GM23338 (cell line): Measurements from ENCODE around the gene CDC42BPB. TPM values are rescaled to one million over a fixed set of nuclear protein-coding genes. Genes with fewer than 3 reads are reported as not detected.

Experiments
- ATAC-seq: fragments of 200-7000 bp; cut with Tn5 transposase; 3 replicates; pipeline ENCODE4 v1.9.1; 2020
- DNase-seq: peaks from one replicate; pipeline ENCODE4 v3.0.0-alpha.2; 2015; ENCODE audit warnings: low spot score
- H2AFZ ChIP-seq: fragments of 200-600 bp; sonication (generic); 2 replicates; pipeline ENCODE4 v1.8.0; 2016; ENCODE audit warnings: antibody characterized with exemption, mild to moderate bottlenecking, moderate library complexity
- H3F3A ChIP-seq: fragments of 200-600 bp; sonication (generic); replicated peaks from 2 replicates; pipeline ENCODE4 v1.8.0; 2017; ENCODE audit warnings: antibody characterized with exemption, mixed run types, low read depth
- H3K27ac ChIP-seq: fragments of 200-600 bp; sonication (generic); 2 replicates; pipeline ENCODE4 v1.6.1; 2016; ENCODE audit warnings: low read depth
- H3K27me3 ChIP-seq: fragments of 200-600 bp; sonication (generic); 2 replicates; pipeline ENCODE4 v1.8.0; 2016; ENCODE audit warnings: mild to moderate bottlenecking, mixed run types, moderate library complexity; ENCODE audit not compliant: insufficient read depth
- H3K36me3 ChIP-seq: fragments of 200-600 bp; sonication (generic); 2 replicates; pipeline ENCODE4 v1.8.0; 2016; ENCODE audit warnings: mild to moderate bottlenecking; ENCODE audit not compliant: insufficient read depth
- H3K4me1 ChIP-seq: fragments of 200-600 bp; sonication (generic); 2 replicates; pipeline ENCODE4 v1.8.0; 2016; ENCODE audit warnings: mild to moderate bottlenecking, moderate library complexity; ENCODE audit not compliant: insufficient read depth
- H3K4me2 ChIP-seq: fragments of 200-600 bp; sonication (generic); 2 replicates; pipeline ENCODE4 v1.7.1; 2017; ENCODE audit warnings: mixed run types
- H3K4me3 ChIP-seq: fragments of 200-600 bp; sonication (generic); 2 replicates; pipeline ENCODE4 v1.6.1; 2016; ENCODE audit warnings: mixed run types
- H3K79me2 ChIP-seq: fragments of 200-600 bp; sonication (generic); replicated peaks from 2 replicates; pipeline ENCODE4 v1.8.0; 2017; ENCODE audit warnings: mild to moderate bottlenecking; ENCODE audit not compliant: insufficient read depth
- H3K9me2 ChIP-seq: fragments of 200-600 bp; sonication (generic); 2 replicates; pipeline ENCODE4 v1.8.0; 2017; ENCODE audit not compliant: insufficient read depth
- H4K20me1 ChIP-seq: fragments of 200-600 bp; sonication (generic); replicated peaks from 2 replicates; pipeline ENCODE4 v1.8.0; 2017; ENCODE audit warnings: mild to moderate bottlenecking; ENCODE audit not compliant: insufficient read depth
- H3K27ac Mint-ChIP-seq: 2 replicates; pipeline ENCODE4 v1.8.0; 2020; ENCODE audit warnings: inconsistent platforms, mild to moderate bottlenecking, moderate library complexity, mixed read lengths
- H3K27me3 Mint-ChIP-seq: 3 replicates; pipeline ENCODE4 v1.8.0; 2022; ENCODE audit warnings: low read depth, mild to moderate bottlenecking, moderate library complexity, mixed read lengths, inconsistent platforms; ENCODE audit not compliant: insufficient read depth, poor library complexity
- H3K36me3 Mint-ChIP-seq: 3 replicates; pipeline ENCODE4 v1.8.0; 2021; ENCODE audit warnings: low read depth, mild to moderate bottlenecking, inconsistent platforms, moderate library complexity, mixed read lengths
- H3K4me1 Mint-ChIP-seq: 3 replicates; pipeline ENCODE4 v1.8.0; 2020; ENCODE audit warnings: mild to moderate bottlenecking, inconsistent platforms, mixed read lengths
- H3K4me3 Mint-ChIP-seq: 3 replicates; pipeline ENCODE4 v1.8.0; 2021; ENCODE audit warnings: moderate library complexity, mild to moderate bottlenecking, inconsistent platforms, mixed read lengths
- H3K9me3 Mint-ChIP-seq: 3 replicates; pipeline ENCODE4 v1.8.0; 2020; ENCODE audit warnings: moderate library complexity, mild to moderate bottlenecking, inconsistent platforms, mixed read lengths
- CREB1 ChIP-seq: fragments of 250-450 bp; sonication (Bioruptor Pico); IDR thresholded peaks from 2 replicates; pipeline ENCODE4 v1.5.0; 2020; ENCODE audit warnings: low read depth, mild to moderate bottlenecking, moderate library complexity
- EZH2phosphoT487 ChIP-seq: fragments of 200-600 bp; sonication (generic); IDR thresholded peaks from one replicate; pipeline ENCODE4 v1.8.1; 2018; ENCODE audit warnings: antibody characterized with exemption; ENCODE audit not compliant: unreplicated experiment
- JUNB ChIP-seq: IDR thresholded peaks from one replicate; pipeline ENCODE4 v1.6.1; 2016; ENCODE audit warnings: antibody characterized with exemption; ENCODE audit not compliant: unreplicated experiment
- NANOG ChIP-seq: IDR thresholded peaks from 2 replicates; pipeline ENCODE4 v1.6.1; 2016; ENCODE audit warnings: antibody characterized with exemption, borderline replicate concordance
- POLR2AphosphoS5 ChIP-seq: IDR thresholded peaks from 2 replicates; pipeline ENCODE4 v1.6.1; 2016; ENCODE audit warnings: antibody characterized with exemption, low read depth
- STAT1 ChIP-seq: IDR thresholded peaks from one replicate; pipeline ENCODE4 v1.6.1; 2016; ENCODE audit warnings: antibody characterized with exemption; ENCODE audit not compliant: unreplicated experiment
- ZNF114 ChIP-seq: fragments of 250-450 bp; sonication (Bioruptor Pico); IDR thresholded peaks from 2 replicates; pipeline ENCODE4 v1.5.0; 2020; ENCODE audit warnings: mild to moderate bottlenecking, moderate library complexity
- ZNF331 ChIP-seq: fragments of 250-450 bp; sonication (Bioruptor Pico); IDR thresholded peaks from 2 replicates; pipeline ENCODE4 v1.5.0; 2020; ENCODE audit warnings: low read depth, mild to moderate bottlenecking, moderate library complexity
- polyA plus RNA-seq: library from polyadenylated mRNA; unstranded; fragments of >200 nt; fragmentation: Nextera tagmentation; extraction: Ambion mirVana; gene quantifications from 2 replicates; pipeline ENCODE4 v1.2.1, GENCODE V29; 2016
- total RNA-seq: library from RNA; depleted of rRNA; stranded (reverse); fragments of >200 nt; shearing (Covaris generic); gene quantifications from 2 replicates; pipeline ENCODE4 v1.2.3, GENCODE V29; 2014
- TF ChIP-seq, protein P1 (sequence below): IDR thresholded peaks from one replicate; pipeline ENCODE4 v1.6.1; 2018; ENCODE audit warnings: antibody characterized with exemption; ENCODE audit not compliant: unreplicated experiment
- TF ChIP-seq, protein P2 (sequence below), 2 experiments: fragments of 200-600 bp in 1 of 2; sonication (generic) in 1 of 2; conservative IDR thresholded peaks; 2 replicates each; pipeline versions ENCODE4 v1.5.1 to v1.6.1; 2016 to 2017; ENCODE audit warnings: antibody characterized with exemption in 2 of 2, low read depth in 2 of 2, mild to moderate bottlenecking in 2 of 2, moderate library complexity in 1 of 2
- TF ChIP-seq, protein P3 (sequence below): IDR thresholded peaks from 2 replicates; pipeline ENCODE4 v1.6.1; 2016; ENCODE audit warnings: antibody characterized with exemption

CDC42BPB gene
- total and polyA plus RNA-seq, 2 experiments from 2014 or later = 12.3 to 127 TPM

DNA sequence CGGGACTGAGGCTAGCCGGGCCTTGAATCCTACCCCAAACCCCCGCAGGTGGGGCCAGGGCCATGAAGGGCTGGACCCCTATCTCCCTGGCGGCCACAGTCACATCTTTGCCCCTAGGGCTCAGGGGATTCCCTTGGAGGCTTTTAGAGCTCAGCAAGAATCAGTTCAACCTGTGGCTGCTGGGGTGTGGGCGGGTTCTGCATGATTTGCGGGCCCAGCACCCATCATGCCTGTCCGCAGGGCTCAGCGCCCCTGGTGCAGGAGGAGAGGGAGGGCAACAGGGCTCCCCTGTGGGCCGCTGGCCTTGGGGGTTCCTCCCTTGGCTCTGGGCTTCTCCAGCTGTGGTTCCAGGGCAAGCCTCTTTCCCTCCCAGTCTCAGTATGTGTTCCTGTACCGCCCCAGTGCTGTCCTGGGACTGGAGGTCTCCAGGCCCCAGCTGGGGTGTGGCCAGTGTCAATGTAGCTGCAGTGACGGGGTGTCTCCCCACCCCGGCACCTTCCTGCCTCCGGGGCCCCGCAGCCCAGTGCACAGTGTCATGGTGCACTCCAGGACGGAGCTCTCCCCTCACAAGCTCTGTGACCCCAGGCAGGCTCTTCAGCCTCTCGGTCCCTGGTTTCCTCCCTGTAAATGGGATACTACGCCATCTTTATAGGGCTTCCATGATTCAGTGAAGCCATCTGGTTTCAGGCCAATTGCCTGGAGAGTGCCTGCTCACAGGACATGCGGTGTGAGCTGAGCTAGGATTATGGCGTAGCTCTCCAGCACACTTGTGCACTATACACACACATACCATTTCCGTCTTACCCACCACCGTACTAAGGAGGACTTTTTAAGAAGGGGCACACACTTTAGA lies 16.8 kb upstream of the CDC42BPB start (continued):
- TF ChIP-seq, protein P1, sequence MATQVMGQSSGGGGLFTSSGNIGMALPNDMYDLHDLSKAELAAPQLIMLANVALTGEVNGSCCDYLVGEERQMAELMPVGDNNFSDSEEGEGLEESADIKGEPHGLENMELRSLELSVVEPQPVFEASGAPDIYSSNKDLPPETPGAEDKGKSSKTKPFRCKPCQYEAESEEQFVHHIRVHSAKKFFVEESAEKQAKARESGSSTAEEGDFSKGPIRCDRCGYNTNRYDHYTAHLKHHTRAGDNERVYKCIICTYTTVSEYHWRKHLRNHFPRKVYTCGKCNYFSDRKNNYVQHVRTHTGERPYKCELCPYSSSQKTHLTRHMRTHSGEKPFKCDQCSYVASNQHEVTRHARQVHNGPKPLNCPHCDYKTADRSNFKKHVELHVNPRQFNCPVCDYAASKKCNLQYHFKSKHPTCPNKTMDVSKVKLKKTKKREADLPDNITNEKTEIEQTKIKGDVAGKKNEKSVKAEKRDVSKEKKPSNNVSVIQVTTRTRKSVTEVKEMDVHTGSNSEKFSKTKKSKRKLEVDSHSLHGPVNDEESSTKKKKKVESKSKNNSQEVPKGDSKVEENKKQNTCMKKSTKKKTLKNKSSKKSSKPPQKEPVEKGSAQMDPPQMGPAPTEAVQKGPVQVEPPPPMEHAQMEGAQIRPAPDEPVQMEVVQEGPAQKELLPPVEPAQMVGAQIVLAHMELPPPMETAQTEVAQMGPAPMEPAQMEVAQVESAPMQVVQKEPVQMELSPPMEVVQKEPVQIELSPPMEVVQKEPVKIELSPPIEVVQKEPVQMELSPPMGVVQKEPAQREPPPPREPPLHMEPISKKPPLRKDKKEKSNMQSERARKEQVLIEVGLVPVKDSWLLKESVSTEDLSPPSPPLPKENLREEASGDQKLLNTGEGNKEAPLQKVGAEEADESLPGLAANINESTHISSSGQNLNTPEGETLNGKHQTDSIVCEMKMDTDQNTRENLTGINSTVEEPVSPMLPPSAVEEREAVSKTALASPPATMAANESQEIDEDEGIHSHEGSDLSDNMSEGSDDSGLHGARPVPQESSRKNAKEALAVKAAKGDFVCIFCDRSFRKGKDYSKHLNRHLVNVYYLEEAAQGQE = no peak
- TF ChIP-seq, protein P2, sequence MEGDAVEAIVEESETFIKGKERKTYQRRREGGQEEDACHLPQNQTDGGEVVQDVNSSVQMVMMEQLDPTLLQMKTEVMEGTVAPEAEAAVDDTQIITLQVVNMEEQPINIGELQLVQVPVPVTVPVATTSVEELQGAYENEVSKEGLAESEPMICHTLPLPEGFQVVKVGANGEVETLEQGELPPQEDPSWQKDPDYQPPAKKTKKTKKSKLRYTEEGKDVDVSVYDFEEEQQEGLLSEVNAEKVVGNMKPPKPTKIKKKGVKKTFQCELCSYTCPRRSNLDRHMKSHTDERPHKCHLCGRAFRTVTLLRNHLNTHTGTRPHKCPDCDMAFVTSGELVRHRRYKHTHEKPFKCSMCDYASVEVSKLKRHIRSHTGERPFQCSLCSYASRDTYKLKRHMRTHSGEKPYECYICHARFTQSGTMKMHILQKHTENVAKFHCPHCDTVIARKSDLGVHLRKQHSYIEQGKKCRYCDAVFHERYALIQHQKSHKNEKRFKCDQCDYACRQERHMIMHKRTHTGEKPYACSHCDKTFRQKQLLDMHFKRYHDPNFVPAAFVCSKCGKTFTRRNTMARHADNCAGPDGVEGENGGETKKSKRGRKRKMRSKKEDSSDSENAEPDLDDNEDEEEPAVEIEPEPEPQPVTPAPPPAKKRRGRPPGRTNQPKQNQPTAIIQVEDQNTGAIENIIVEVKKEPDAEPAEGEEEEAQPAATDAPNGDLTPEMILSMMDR (conservative IDR thresholded peaks at IDR 0.05; ENCODE audit: low read depth in 2 of 2) = no peak
- TF ChIP-seq, protein P3, sequence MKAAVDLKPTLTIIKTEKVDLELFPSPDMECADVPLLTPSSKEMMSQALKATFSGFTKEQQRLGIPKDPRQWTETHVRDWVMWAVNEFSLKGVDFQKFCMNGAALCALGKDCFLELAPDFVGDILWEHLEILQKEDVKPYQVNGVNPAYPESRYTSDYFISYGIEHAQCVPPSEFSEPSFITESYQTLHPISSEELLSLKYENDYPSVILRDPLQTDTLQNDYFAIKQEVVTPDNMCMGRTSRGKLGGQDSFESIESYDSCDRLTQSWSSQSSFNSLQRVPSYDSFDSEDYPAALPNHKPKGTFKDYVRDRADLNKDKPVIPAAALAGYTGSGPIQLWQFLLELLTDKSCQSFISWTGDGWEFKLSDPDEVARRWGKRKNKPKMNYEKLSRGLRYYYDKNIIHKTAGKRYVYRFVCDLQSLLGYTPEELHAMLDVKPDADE = no peak
- TF ChIP-seq JUNB (no peak), CREB1 (CRISPR knock-in tag) (no peak), STAT1 (no peak), NANOG (no peak), EZH2phosphoT487 (no peak), POLR2AphosphoS5 (no peak), ZNF331 (CRISPR knock-in tag) (no peak)

DNA sequence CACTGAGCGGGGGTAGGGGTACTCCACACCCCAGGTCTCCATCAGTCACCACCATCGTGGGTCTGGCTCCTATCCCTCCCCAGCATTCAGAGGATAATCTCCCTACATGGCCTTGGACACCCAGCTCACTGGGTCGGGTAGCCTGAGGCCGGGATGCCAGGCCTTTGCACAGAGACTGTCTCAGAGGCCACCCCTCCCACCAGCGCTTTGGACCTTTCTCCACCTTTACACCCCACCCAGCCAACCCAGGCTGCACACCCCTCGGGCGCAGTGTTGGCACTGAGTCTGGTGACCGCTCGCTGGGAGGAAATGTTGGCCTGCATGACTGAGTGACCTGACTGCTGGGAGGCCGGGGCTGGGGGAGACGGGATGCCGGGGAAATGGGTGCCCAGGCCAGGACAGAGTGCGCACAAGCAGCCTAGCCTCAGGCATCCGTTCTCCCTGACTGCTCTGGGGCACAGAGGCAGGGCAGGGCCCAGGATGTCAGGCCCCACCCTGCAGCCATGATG lies 16.1 kb upstream of the CDC42BPB start:
- H3K4me1 ChIP-seq = no peaks in the 10 kb centered on the region; the same call in 1 of the 2 replicates
- no peak overlapping the region for H3K4me3 ChIP-seq
- Mint-ChIP-seq H3K9me3 (no peaks in the 10 kb centered on the region), H3K4me1 (no peaks in the 10 kb centered on the region; the same call in 2 of the 3 replicates), H3K27ac (no peak overlapping the region), H3K27me3 (peaks cover 7% of the 10 kb centered on the region), H3K36me3 (no peaks in the 10 kb centered on the region), H3K4me3 (no peak overlapping the region)
- H3K27me3 ChIP-seq = 0 out of 2 replicates have a peak, but pooled peaks cover 5% of the 10 kb centered on the region
- H3K27ac ChIP-seq = no peak overlapping the region
- no peaks in the 10 kb centered on the region for H3K9me2 ChIP-seq
- no peaks in the 10 kb centered on the region for H3K36me3 ChIP-seq
- H2AFZ ChIP-seq = no peak overlapping the region
- H3F3A ChIP-seq = no peaks in the 10 kb centered on the region
- DNase-seq = no peak
- no peaks in the 10 kb centered on the region for H4K20me1 ChIP-seq
- no peaks in the 10 kb centered on the region for H3K79me2 ChIP-seq
- no peak for ATAC-seq
- H3K4me2 ChIP-seq = no peak overlapping the region
- TF ChIP-seq ZNF114 (CRISPR knock-in tag) (no peak), ZNF331 (CRISPR knock-in tag) (no peak)
- TF ChIP-seq, protein P2 (conservative IDR thresholded peaks at IDR 0.05; ENCODE audit: low read depth in 2 of 2) = no peak
